Vagina (tissue), 2 donors: ENCODE measurements around the gene UNKL. TPM values are rescaled to one million over a fixed set of nuclear protein-coding genes. Genes with fewer than 3 reads are reported as not detected.

Experiments used
- DNase-seq, 2 donors: peaks; one replicate each; pipeline ENCODE4 v3.0.0-alpha.2; 2017; ENCODE audit errors: extremely low spot score in 2 of 2
- H3K27ac ChIP-seq: fragments of 200-600 bp; sonication (generic); one replicate; pipeline ENCODE4 v1.5.1; 2019
- H3K27me3 ChIP-seq: fragments of 200-600 bp; sonication (generic); one replicate; pipeline ENCODE4 v1.5.1; 2019
- H3K36me3 ChIP-seq, 2 donors: fragments of 200-600 bp; sonication (generic); one replicate each; pipeline ENCODE4 v1.5.1; 2017 to 2019
- H3K4me1 ChIP-seq: fragments of 200-600 bp; sonication (generic); one replicate; pipeline ENCODE4 v1.5.1; 2019
- H3K4me3 ChIP-seq, 2 donors: fragments of 200-600 bp; sonication (generic); 1 replicate in 1 of 2; 2 replicates in 1 of 2; pipeline ENCODE4 v1.5.1; 2016 to 2019
- H3K9me3 ChIP-seq: fragments of 200-600 bp; sonication (generic); one replicate; pipeline ENCODE4 v1.5.1; 2019
- CTCF ChIP-seq, 3 experiments: fragments of 450-650 bp in 2 of 3; fragments of 200-600 bp in 1 of 3; sonication (generic) in 1 of 3; IDR thresholded peaks; one replicate each; pipeline ENCODE4 v1.5.1; 2017 to 2019; ENCODE audit warnings: antibody characterized with exemption in 3 of 3, mild to moderate bottlenecking in 2 of 3, moderate library complexity in 2 of 3
- POLR2A ChIP-seq, 2 donors: fragments of 450-650 bp; IDR thresholded peaks; one replicate each; pipeline ENCODE4 v1.6.1; 2017; ENCODE audit warnings: antibody characterized with exemption in 2 of 2, mild to moderate bottlenecking in 2 of 2, moderate library complexity in 2 of 2
- POLR2AphosphoS5 ChIP-seq, 2 donors: sonication (generic); formaldehyde crosslinking; IDR thresholded peaks; one replicate each; pipeline ENCODE4 v1.9.0; 2017; ENCODE audit warnings: antibody characterized with exemption in 2 of 2, mild to moderate bottlenecking in 2 of 2, low read depth in 1 of 2; ENCODE audit not compliant: insufficient read depth in 1 of 2
- intact Hi-C: fragments of 100-400 bp; cut with DNase I; formaldehyde crosslinking; loops from one replicate; pipeline ENCODE4 v1.15.1; 2023
- total RNA-seq: library from RNA; depleted of rRNA; stranded (reverse); fragments of >200 nt; gene quantifications from one replicate; pipeline ENCODE4 v1.2.3, GENCODE V29; 2016

UNKL gene
- total RNA-seq, 1 donor from 2014 or later, result 32.9 TPM

GRCh38 chr16:1323296-1324239 is 90.9 kb downstream of the UNKL start:
- Histone ChIP-seq H3K27me3 (no peaks in the 10 kb centered on the region), H3K9me3 (no peaks in the 10 kb centered on the region), H3K27ac (no peak overlapping the region), H3K4me1 (no peaks in the 10 kb centered on the region), H3K4me3 (no peak overlapping the region), H3K36me3 (peaks cover 0 to 70% of the 10 kb centered on the region in 2 donors)
- DNase-seq, result no peak
- intact Hi-C loops, result no loop called here
- TF ChIP-seq CTCF (IDR thresholded peaks at IDR 0.05) (no peak), POLR2AphosphoS5 (IDR thresholded peaks at IDR 0.05; ENCODE audit: insufficient read depth in 1 of 2, low read depth in 1 of 2) (no peak)

- no peaks in the 10 kb centered on the region for H3K4me1 ChIP-seq
- peaks cover 0 to 82% of the 10 kb centered on the region in 2 donors for H3K36me3 ChIP-seq
- DNase-seq, result no peak
- no peaks in the 10 kb centered on the region for H3K27me3 ChIP-seq
- TF ChIP-seq POLR2AphosphoS5 (IDR thresholded peaks at IDR 0.05; ENCODE audit: insufficient read depth in 1 of 2, low read depth in 1 of 2), result no peak
- TF ChIP-seq CTCF (IDR thresholded peaks at IDR 0.05), result no peak
- TF ChIP-seq POLR2A (IDR thresholded peaks at IDR 0.05), result no peak
- no peaks in the 10 kb centered on the region for H3K9me3 ChIP-seq
- H3K27ac ChIP-seq, result no peak overlapping the region
- H3K4me3 ChIP-seq, result no peak overlapping the region
- intact Hi-C loops, result no loop called here
Observed at GRCh38 chr16:1322407-1322806, 92.1 kb downstream of the UNKL start.

GRCh38 chr16:1320658-1321240 is 93.8 kb downstream of the UNKL start:
- Histone ChIP-seq H3K36me3 (peaks cover 0 to 96% of the 10 kb centered on the region in 2 donors), H3K4me1 (no peaks in the 10 kb centered on the region), H3K27me3 (no peaks in the 10 kb centered on the region), H3K27ac (no peak overlapping the region), H3K9me3 (no peaks in the 10 kb centered on the region), H3K4me3 (no peak overlapping the region)
- DNase-seq, result no peak
- intact Hi-C loops, result no loop called here
- TF ChIP-seq POLR2A (IDR thresholded peaks at IDR 0.05) (no peak), POLR2AphosphoS5 (IDR thresholded peaks at IDR 0.05; ENCODE audit: insufficient read depth in 1 of 2, low read depth in 1 of 2) (no peak), CTCF (IDR thresholded peaks at IDR 0.05) (no peak)

- Histone ChIP-seq H3K36me3 (peaks cover 0 to 96% of the 10 kb centered on the region in 2 donors), H3K4me1 (peaks cover 2% of the 10 kb centered on the region), H3K4me3 (no peak overlapping the region), H3K9me3 (no peaks in the 10 kb centered on the region), H3K27ac (no peak overlapping the region), H3K27me3 (no peaks in the 10 kb centered on the region)
- DNase-seq, result no peak
- intact Hi-C loops, result no loop called here
- TF ChIP-seq POLR2AphosphoS5 (IDR thresholded peaks at IDR 0.05; ENCODE audit: insufficient read depth in 1 of 2, low read depth in 1 of 2), result no peak
- TF ChIP-seq CTCF (IDR thresholded peaks at IDR 0.05), result no peak
- no peak for TF ChIP-seq POLR2A (IDR thresholded peaks at IDR 0.05)
Observed at GRCh38 chr16:1320097-1320496, 94.4 kb downstream of the UNKL start.

GRCh38 chr16:1319041-1319440 is 95.5 kb downstream of the UNKL start:
- intact Hi-C loops, result no loop called here
- Histone ChIP-seq H3K9me3 (no peaks in the 10 kb centered on the region), H3K27ac (no peak overlapping the region), H3K4me1 (peaks cover 13% of the 10 kb centered on the region), H3K27me3 (no peaks in the 10 kb centered on the region), H3K36me3 (peaks cover 0 to 96% of the 10 kb centered on the region in 2 donors), H3K4me3 (no peak overlapping the region)
- no peak for DNase-seq
- TF ChIP-seq CTCF (IDR thresholded peaks at IDR 0.05), result no peak
- TF ChIP-seq POLR2AphosphoS5 (IDR thresholded peaks at IDR 0.05; ENCODE audit: insufficient read depth in 1 of 2, low read depth in 1 of 2), result no peak
- TF ChIP-seq POLR2A (IDR thresholded peaks at IDR 0.05), result no peak
